ENCODE measurements around the gene CHN2.

Gene CHN2

GRCh38 chr7:29304756-29305155, 110.2 kb downstream of the CHN2 start:
- DNase-seq (ENCODE audit: low read depth in 1 of 2, low spot score in 1 of 2) = no peak

DNA sequence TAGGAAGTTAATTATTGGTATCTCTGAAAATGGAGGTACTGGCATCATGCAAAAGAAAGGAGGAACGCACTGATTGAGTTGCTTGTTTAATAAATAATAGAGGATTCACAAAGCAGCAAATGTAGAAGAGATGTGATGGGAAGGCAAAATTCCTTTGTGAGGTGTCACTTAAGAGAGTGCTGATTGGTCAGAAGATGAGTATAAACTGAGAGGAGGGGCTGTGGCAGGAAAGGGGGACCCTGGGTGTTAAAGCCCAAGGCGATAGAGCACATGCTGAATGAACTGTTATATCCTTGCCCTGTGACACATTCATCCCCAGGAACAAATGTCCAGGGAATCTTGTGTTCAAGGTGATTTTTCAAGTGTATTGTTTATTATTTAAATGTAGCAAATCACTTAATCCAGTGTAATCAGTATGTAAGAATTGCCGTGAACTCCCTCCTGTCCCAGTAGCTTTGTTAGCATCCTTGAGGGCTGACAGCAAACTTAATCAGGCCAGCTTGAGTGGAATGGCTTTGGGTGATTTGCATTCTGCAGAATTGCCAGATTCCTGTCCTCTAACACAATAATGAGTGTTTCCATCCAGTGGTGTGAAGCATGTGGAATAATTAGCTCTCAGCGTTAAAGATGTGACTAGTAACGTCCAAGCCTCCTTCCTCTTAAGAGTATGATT, 111.9 kb downstream of the CHN2 start:
- DNase-seq (ENCODE audit: low read depth in 1 of 2, low spot score in 1 of 2) = no peak

- DNase-seq (ENCODE audit: low read depth in 1 of 2, low spot score in 1 of 2) = no peak
These were observed 113.8 kb downstream of the CHN2 start for GRCh38 chr7:29308424-29308823.

- no peak for DNase-seq (ENCODE audit: low read depth in 1 of 2, low spot score in 1 of 2)
These were observed 114.7 kb downstream of the CHN2 start for GRCh38 chr7:29309041-29309854.

DNA sequence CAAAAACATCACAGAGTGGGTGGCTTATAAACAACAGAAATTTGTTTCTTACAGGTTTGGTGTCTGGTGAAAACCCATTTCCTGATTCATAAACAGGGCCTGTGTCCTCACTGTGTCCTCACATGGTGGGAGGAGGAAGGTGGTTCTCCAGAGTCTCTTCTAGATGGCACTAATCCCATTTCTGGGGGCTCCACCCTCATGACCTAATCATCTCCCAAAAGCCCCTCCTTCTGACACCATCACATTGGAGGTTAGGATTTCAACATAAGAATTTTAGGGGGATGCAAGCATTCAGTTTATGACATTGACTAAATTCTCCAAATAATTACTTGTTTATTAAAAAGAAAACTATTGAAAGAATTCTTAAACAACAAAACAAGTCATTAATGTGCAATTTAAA, 116.0 kb downstream of the CHN2 start:
- no peak for DNase-seq (ENCODE audit: low read depth in 1 of 2, low spot score in 1 of 2)

GRCh38 chr7:29311314-29311713, 116.7 kb downstream of the CHN2 start:
- no peak for DNase-seq (ENCODE audit: low read depth in 1 of 2, low spot score in 1 of 2)

DNA sequence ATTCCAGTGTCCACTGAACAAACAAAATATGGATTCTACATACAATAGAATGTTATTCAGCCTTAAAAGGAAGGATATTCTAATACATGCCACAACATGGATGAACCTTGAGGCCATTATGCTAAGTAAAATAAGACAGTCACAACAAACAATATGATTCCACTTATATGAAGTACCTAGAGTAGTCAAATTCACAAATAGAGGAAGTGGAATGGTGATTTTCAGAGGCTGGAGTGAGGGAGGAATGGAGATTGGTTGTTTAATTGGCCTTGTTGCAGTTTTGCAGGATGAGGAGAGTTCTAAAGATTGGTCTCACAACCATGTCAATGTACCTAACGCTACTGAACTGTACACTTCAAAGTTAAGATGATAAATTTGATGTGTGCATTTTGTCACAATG, 119.6 kb downstream of the CHN2 start:
- DNase-seq (ENCODE audit: low read depth in 1 of 2, low spot score in 1 of 2) = no peak

DNA sequence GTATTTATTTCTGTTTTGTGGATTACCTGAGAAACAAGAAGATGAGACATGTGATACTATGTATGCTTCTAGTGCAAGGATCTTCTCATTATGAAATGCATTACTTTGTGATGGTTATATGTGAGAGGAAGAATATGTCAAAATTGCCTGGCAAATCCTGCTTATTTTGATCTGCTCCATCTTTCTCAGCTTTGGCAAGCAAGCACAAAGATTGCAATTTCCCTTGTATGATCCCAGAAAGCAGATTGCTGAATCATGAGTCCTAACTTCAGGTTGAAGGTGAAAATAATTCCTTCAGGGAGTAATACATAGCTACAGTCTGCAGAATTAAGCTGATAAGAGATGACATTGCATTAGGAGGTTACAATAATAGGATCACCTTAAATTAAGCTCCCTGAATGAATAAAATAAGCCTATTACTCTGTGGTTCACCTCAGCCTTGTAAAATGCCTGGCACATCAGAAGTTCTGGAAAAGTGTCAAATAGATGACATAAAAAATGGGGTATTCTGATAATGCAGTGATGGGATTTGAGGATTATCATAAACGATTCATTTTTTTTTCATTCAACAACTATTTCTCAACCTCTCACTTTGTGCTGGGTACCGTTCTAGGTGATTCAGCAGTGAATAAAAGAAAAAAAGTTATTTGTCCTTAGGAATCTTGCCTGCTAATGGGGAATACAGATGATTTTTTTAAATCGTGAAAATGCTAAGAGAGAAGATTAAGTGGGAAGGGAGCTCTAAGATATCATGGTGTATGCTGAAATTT, 120.7 kb downstream of the CHN2 start:
- DNase-seq (ENCODE audit: low read depth in 1 of 2, low spot score in 1 of 2) = no peak

GRCh38 chr7:29315892-29316270, 121.3 kb downstream of the CHN2 start:
- no peak for DNase-seq (ENCODE audit: low read depth in 1 of 2, low spot score in 1 of 2)

DNA sequence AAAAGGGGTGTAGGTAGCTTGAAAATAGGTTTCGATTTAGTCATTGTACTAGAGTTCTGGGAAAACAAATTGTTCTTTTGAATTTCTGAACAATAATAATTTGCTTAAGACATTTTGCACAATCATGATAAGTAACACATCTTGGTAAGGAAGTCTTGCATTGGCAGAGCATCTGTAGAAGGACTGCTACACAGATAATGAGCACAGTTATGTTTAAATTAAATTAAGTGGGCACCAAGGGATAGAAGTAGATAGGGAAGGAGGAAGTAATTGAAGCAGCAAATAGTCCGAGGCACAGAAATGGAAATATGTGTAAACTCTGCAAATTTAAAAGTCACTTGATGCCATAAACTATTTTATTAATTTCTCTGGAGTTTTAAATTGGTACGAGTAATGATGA, 122.4 kb downstream of the CHN2 start:
- DNase-seq (ENCODE audit: low read depth in 1 of 2, low spot score in 1 of 2) = no peak

- DNase-seq (ENCODE audit: low read depth in 1 of 2, low spot score in 1 of 2) = no peak
These were observed 124.5 kb downstream of the CHN2 start for GRCh38 chr7:29318853-29319718.

DNA sequence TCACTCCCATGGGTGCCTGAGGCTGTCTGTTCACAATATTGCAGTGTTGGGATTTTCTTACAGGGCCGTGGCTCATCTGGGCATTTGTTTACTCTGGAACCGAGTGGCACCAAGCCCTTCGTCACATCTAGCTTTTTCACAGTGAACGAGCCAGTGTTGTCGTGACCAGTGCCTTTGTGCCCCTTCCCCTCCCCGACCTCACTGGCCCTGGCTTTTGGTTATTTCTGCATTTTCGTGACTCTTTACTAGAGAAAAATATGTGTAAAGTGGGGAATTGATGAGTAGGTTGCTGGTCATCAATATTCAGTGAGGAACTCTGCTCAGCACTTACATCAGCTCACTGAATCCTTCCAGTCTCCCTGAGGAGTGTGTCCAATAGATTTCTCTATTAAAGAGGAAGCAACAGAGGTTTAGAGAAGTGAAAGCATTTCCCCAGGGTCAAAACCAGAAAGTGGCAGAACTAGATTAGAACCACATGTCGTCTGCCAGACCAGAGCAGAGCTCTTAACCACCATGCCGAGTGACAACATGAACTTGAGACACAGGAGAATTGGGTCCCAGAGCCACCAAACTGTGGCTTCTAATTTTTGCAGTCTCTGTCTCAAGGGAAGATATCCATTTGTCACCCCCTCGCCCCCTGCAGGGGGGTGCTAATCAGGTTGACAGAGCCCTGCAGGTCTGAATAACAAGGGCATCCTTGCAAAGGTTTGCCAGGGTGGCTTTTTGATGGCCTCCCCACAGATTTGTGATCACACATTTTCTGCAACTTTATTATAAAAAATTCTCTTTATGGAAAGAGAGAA, 125.3 kb downstream of the CHN2 start:
- DNase-seq (ENCODE audit: low read depth in 1 of 2, low spot score in 1 of 2) = no peak

GRCh38 chr7:29320577-29320976, 126.0 kb downstream of the CHN2 start:
- no peak for DNase-seq (ENCODE audit: low read depth in 1 of 2, low spot score in 1 of 2)

- no peak for DNase-seq (ENCODE audit: low read depth in 1 of 2, low spot score in 1 of 2)
These were observed 127.6 kb downstream of the CHN2 start for GRCh38 chr7:29322023-29322712.

DNA sequence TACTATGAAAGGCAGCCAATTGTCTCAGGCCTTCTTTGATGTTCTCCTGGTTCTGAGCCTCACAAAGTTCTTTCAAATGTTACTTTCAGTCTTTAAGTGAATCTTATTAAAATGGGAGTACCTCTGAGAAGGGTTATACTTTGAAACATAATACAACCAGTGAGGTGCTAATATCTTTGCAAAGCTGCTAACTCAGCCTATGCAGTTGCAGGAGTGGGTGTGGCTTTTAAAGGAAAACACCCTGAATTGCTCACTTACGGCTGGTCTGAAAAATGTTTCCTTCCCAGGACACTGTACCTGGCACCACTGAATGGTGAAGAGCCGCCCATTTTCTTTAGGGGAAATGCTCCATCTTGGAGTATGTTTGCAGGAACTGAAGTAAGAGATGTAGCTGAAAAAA, 130.9 kb downstream of the CHN2 start:
- DNase-seq (ENCODE audit: low read depth in 1 of 2, low spot score in 1 of 2) = no peak

GRCh38 chr7:29326864-29327263, 132.3 kb downstream of the CHN2 start:
- no peak for DNase-seq (ENCODE audit: low read depth in 1 of 2, low spot score in 1 of 2)

- DNase-seq (ENCODE audit: low read depth in 1 of 2, low spot score in 1 of 2) = no peak
These were observed 132.9 kb downstream of the CHN2 start for GRCh38 chr7:29327455-29327854.

DNA sequence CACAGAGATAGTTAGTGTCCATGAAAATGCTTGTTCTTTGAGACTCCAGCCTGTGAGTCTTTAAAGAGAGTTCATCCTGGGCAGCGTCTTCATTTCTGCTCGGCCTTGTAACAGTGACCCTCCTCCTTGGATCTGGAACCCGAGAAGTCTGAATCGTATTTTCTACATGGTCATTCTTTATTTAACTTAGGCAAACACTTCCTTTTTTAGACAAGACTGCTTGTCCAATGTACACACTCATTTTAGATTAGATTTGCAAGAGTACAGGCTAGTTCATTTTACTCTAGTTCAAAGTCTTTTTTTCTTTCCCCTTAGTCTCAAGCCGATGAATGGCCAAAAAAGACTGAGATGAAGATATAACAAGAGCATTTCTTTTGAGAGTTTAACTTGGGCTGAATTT, 133.5 kb downstream of the CHN2 start:
- DNase-seq (ENCODE audit: low read depth in 1 of 2, low spot score in 1 of 2) = no peak

- no peak for DNase-seq (ENCODE audit: low read depth in 1 of 2, low spot score in 1 of 2)
These were observed 134.2 kb downstream of the CHN2 start for GRCh38 chr7:29328811-29329210.

DNA sequence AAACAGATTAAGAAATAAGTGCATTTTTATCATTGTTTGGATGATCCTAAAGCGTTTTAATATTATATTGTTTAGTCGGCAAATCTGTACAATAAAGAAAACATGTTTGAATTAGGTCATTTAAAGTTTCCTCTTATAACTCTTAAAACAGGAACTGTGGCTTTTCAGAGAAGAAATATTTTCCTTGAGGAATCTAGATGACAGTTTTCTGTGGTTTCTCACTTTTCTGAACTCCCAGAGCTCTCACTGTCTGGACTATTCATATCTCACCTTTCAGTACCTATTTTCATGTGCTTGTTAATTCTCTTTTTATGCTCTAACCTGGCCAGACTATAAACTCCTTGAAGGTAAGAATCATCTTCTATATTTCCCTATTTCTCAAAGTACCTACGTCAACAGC, 135.1 kb downstream of the CHN2 start:
- no peak for DNase-seq (ENCODE audit: low read depth in 1 of 2, low spot score in 1 of 2)

All from stimulated activated CD4-positive, alpha-beta T cell treated with anti-CD3 and anti-CD28 coated beads, Interleukin-15, amount 100 ng/mL, for 1 hour (primary cell).